IMR-90 (cell line): ENCODE measurements around the gene PNMA5.

Experiments used
- BHLHE40 ChIP-seq: fragments of 150-350 bp; IDR thresholded peaks from 2 replicates; pipeline ENCODE4 v1.6.1; 2016; ENCODE audit warnings: mild to moderate bottlenecking, low read depth, low read length
- CEBPB ChIP-seq: IDR thresholded peaks from 2 replicates; pipeline ENCODE4 v1.6.1; 2012; ENCODE audit warnings: low read depth, low read length, improper control_type of control experiment
- CTCF ChIP-seq: conservative IDR thresholded peaks from 2 replicates; pipeline ENCODE4 v1.5.1; 2012; ENCODE audit warnings: mild to moderate bottlenecking, low read depth, low read length, improper control_type of control experiment
- ELK1 ChIP-seq: fragments of 150-350 bp; IDR thresholded peaks from 2 replicates; pipeline ENCODE4 v1.6.1; 2016; ENCODE audit warnings: low read depth, mild to moderate bottlenecking, low read length, moderate library complexity, borderline replicate concordance
- MXI1 ChIP-seq: IDR thresholded peaks from 2 replicates; pipeline ENCODE4 v1.6.1; 2012; ENCODE audit warnings: low read depth, mild to moderate bottlenecking, low read length, moderate library complexity, borderline replicate concordance
- POLR2A ChIP-seq: IDR thresholded peaks from 2 replicates; pipeline ENCODE4 v1.6.1; 2012; ENCODE audit warnings: mild to moderate bottlenecking, low read depth, low read length
- RAD21 ChIP-seq: IDR thresholded peaks from 2 replicates; pipeline ENCODE4 v1.6.1; 2012; ENCODE audit warnings: low read length, improper control_type of control experiment
- RCOR1 ChIP-seq: IDR thresholded peaks from 2 replicates; pipeline ENCODE4 v1.6.1; 2012; ENCODE audit warnings: mild to moderate bottlenecking, low read length, improper control_type of control experiment; ENCODE audit not compliant: insufficient replicate concordance
- RFX5 ChIP-seq: IDR thresholded peaks from 2 replicates; pipeline ENCODE4 v1.8.0; 2012; ENCODE audit warnings: low read depth, mild to moderate bottlenecking, low read length, moderate library complexity
- SMC3 ChIP-seq: fragments of 150-350 bp; IDR thresholded peaks from 2 replicates; pipeline ENCODE4 v1.6.1; 2016; ENCODE audit warnings: low read depth, mild to moderate bottlenecking, antibody characterized with exemption, low read length, moderate library complexity
- USF2 ChIP-seq: fragments of 150-350 bp; IDR thresholded peaks from 2 replicates; pipeline ENCODE4 v1.6.1; 2017; ENCODE audit warnings: mild to moderate bottlenecking, antibody characterized with exemption, low read length, low read depth

GRCh38 chrX:153004780-153005179 lies 10.9 kb upstream of the PNMA5 start:
- no peak for TF ChIP-seq POLR2A
- TF ChIP-seq CTCF = no peak
- TF ChIP-seq USF2 = no peak
- no peak for TF ChIP-seq RFX5
- TF ChIP-seq RCOR1 = no peak
- TF ChIP-seq SMC3 = no peak
- TF ChIP-seq ELK1 = no peak
- TF ChIP-seq MXI1 = no peak
- no peak for TF ChIP-seq RAD21
- no peak for TF ChIP-seq CEBPB
- no peak for TF ChIP-seq BHLHE40
